ENCODE measurements around the gene CLASP1. TPM values are rescaled to one million over a fixed set of nuclear protein-coding genes. Genes with fewer than 3 reads are reported as not detected.

Gene CLASP1
- total and polyA plus RNA-seq, 8 donors: 5.7 to 188 (median 20.8) TPM

DNA sequence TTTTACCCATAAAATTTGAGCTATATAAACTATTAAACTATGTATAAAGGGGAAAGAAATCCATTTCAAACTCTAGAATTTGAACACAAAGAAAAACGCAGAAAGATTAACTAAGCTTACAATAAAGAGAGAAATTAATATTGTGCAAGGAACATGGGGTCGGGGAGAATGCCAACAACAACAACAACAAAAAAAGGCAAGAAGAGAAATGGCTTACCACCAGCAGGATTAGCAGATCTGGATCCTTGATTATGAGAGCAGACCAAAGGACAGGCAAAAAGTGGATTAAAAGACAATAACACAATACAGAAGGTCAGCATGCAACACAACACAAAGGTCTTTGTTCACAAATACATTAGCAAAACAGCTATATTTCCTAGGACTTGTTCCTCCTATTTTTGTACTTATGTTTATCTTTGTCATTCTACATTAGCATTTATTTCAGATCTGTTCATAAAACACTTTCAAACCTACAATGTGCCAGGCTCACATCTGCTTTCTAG is 222.0 kb downstream of the CLASP1 start:
- Histone ChIP-seq H3K36me3 (peaks cover 11 to 74% (median 71%) of the 10 kb centered on the region in 4 donors), H3K9me3 (no peaks in the 10 kb centered on the region), H3K4me3 (no peak overlapping the region), H3K27me3 (no peaks in the 10 kb centered on the region), H3K27ac (no peak overlapping the region), H3K4me1 (peaks cover 0 to 9% (median 0%) of the 10 kb centered on the region in 4 donors)
- no peak for DNase-seq
- intact Hi-C loops (cut with DNase I; ENCODE audit: low total_unique reads): no loop called here
- 89 to 94% (median 91%) methylated on average over 2 of the region's 2 CpGs for WGBS, 5 donors
- TF ChIP-seq EP300 (IDR thresholded peaks at IDR 0.05): no peak
- TF ChIP-seq, protein P1, sequence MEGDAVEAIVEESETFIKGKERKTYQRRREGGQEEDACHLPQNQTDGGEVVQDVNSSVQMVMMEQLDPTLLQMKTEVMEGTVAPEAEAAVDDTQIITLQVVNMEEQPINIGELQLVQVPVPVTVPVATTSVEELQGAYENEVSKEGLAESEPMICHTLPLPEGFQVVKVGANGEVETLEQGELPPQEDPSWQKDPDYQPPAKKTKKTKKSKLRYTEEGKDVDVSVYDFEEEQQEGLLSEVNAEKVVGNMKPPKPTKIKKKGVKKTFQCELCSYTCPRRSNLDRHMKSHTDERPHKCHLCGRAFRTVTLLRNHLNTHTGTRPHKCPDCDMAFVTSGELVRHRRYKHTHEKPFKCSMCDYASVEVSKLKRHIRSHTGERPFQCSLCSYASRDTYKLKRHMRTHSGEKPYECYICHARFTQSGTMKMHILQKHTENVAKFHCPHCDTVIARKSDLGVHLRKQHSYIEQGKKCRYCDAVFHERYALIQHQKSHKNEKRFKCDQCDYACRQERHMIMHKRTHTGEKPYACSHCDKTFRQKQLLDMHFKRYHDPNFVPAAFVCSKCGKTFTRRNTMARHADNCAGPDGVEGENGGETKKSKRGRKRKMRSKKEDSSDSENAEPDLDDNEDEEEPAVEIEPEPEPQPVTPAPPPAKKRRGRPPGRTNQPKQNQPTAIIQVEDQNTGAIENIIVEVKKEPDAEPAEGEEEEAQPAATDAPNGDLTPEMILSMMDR (IDR thresholded peaks at IDR 0.05): no peak
- TF ChIP-seq POLR2A (IDR thresholded peaks at IDR 0.05): no peak
- TF ChIP-seq POLR2AphosphoS5 (IDR thresholded peaks at IDR 0.05): no peak

DNA sequence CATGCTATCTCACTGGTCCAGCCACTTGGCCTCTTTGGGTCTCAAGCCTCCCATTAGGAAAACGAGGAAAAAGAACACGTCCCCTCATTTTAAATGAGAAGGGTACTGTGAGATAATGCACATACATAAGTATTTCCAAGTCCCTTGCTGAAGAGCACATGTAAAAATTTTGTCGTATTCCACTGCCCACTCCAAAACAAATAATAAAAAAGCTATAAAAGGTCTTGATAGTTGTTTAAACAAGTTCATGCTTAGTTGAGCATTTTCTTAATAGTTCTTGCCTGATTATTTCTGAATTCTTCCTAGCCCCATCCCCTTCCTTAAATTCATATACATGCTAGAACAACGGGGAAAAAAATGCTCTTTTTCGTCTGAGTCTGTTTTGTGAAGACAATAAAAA is 228.8 kb downstream of the CLASP1 start:
- intact Hi-C loops (cut with DNase I; ENCODE audit: low total_unique reads): no loop called here
- DNase-seq: no peak
- WGBS, 5 donors: 94 to 96% (median 96%) methylated on average over 5 of the region's 5 CpGs
- TF ChIP-seq, protein P1 (IDR thresholded peaks at IDR 0.05): no peak
- TF ChIP-seq EP300 (IDR thresholded peaks at IDR 0.05) (no peak), POLR2AphosphoS5 (IDR thresholded peaks at IDR 0.05) (no peak), POLR2A (IDR thresholded peaks at IDR 0.05) (no peak)
- Histone ChIP-seq H3K27ac (no peak overlapping the region), H3K27me3 (no peaks in the 10 kb centered on the region), H3K4me1 (no peaks in the 10 kb centered on the region), H3K9me3 (no peaks in the 10 kb centered on the region), H3K36me3 (peaks cover 11 to 80% (median 76%) of the 10 kb centered on the region in 4 donors), H3K4me3 (no peak overlapping the region)

DNA sequence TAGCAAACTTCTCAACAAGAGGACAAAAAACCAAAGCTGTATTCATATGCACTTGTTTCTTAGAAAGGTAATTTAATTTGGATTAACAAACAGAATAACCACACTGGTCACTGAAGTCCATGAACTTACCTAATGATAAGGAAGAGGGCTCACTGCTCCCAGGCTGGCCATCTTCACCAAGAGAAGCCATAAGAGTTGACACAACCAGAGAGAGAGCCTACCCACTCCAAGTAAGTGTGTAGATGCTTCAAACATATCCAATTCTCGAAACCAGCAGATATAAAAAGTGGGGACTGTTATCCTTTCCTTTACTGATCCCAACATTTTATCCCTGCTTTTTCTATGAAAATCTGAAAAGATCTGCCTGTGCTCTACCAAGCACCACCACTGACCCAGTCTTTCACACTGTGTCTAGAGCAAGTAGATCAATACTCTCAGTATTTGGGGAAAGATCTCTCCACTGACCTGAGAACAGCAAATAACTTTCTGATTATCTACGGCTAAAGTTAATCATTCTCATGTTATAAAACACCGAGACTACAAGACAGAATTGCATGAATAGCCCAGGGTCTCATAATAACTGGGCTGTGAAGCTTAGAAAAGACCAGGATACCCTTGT is 230.1 kb downstream of the CLASP1 start:
- no peak for DNase-seq
- intact Hi-C loops (cut with DNase I; ENCODE audit: low total_unique reads): no loop called here
- no peak overlapping the region for H3K27ac ChIP-seq
- WGBS, 5 donors: 79 to 91% (median 87%) methylated on average over 3 of the region's 3 CpGs
- no peaks in the 10 kb centered on the region for H3K9me3 ChIP-seq
- TF ChIP-seq POLR2AphosphoS5 (IDR thresholded peaks at IDR 0.05): no peak
- TF ChIP-seq POLR2A (IDR thresholded peaks at IDR 0.05): no peak
- TF ChIP-seq, protein P1 (IDR thresholded peaks at IDR 0.05): no peak
- no peak for TF ChIP-seq EP300 (IDR thresholded peaks at IDR 0.05)
- no peaks in the 10 kb centered on the region for H3K27me3 ChIP-seq
- no peak overlapping the region for H3K4me3 ChIP-seq
- H3K36me3 ChIP-seq: peaks cover 5 to 80% (median 77%) of the 10 kb centered on the region in 4 donors
- no peaks in the 10 kb centered on the region for H3K4me1 ChIP-seq

DNA sequence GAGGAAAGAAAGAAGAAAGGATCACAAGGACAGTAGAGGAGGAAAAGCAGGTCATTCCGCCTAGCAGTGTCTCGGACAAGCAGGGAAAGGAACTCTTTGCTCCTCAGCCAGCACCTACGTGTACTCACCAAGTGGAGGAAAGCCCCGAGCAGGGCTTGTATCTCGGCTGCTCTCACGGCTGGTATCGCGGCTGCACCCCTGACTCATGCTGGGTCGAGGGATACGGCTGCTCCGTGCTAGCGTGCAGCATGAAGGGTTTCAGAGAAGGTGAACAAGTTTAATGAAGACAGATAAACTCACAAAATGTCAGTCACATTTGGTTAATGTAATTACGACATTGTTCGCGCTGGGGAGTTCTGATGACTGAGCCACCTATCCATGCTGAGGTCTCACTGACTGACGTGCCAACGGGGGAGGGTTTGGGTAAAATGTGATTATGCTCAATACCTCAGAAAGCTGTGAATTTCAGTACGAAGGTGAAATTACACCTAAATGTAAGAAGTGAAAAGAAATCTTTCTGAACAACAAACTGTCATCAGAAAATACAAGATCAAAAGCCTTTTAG is 230.7 kb downstream of the CLASP1 start:
- no peak overlapping the region for H3K27ac ChIP-seq
- DNase-seq: no peak
- no peaks in the 10 kb centered on the region for H3K9me3 ChIP-seq
- no peak overlapping the region for H3K4me3 ChIP-seq
- no peaks in the 10 kb centered on the region for H3K27me3 ChIP-seq
- 93 to 94% (median 94%) methylated on average over 18 of the region's 18 CpGs for WGBS, 5 donors
- no peaks in the 10 kb centered on the region for H3K4me1 ChIP-seq
- intact Hi-C loops (cut with DNase I; ENCODE audit: low total_unique reads): no loop called here
- TF ChIP-seq EP300 (IDR thresholded peaks at IDR 0.05): no peak
- H3K36me3 ChIP-seq: peaks cover 5 to 80% (median 77%) of the 10 kb centered on the region in 4 donors

DNA sequence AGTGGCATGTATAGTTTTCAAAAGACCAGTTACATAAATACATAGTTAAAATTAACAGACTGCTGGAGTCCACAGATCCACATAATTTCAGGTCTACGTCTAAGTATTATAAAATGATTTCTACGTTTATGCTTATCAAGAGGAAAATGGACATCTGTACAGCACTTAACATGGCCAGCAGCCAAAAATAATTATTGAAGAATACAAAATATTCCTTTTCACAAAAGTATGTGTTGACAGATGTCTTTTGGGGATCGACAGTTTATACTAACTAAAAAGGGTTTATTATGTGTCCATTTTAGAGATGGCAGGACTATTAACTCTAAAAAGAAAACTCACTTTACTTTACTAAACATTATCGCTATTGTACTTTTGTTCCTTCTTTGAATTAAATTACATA is 231.4 kb downstream of the CLASP1 start:
- Histone ChIP-seq H3K27ac (no peak overlapping the region), H3K9me3 (no peaks in the 10 kb centered on the region), H3K4me3 (no peak overlapping the region), H3K36me3 (peaks cover 5 to 82% (median 77%) of the 10 kb centered on the region in 4 donors), H3K27me3 (no peaks in the 10 kb centered on the region), H3K4me1 (no peaks in the 10 kb centered on the region)
- TF ChIP-seq EP300 (IDR thresholded peaks at IDR 0.05) (no peak), POLR2AphosphoS5 (IDR thresholded peaks at IDR 0.05) (no peak), POLR2A (IDR thresholded peaks at IDR 0.05) (no peak)
- TF ChIP-seq, protein P1 (IDR thresholded peaks at IDR 0.05): no peak
- DNase-seq: no peak
- intact Hi-C loops (cut with DNase I; ENCODE audit: low total_unique reads): no loop called here
- WGBS, 5 donors: 72 to 81% (median 78%) methylated on average over 4 of the region's 4 CpGs

Data from stomach (tissue), 9 donors.